ENCODE results near the gene METTL3. TPM values are rescaled to one million over a fixed set of nuclear protein-coding genes. Genes with fewer than 3 reads are reported as not detected.
A peak's percentile ranks its signal among the peaks of the same experiment; 100 is the strongest.

The METTL3 gene
- polyA plus RNA-seq, 3 donors: 9.5 to 116 (median 10.8) TPM

- peaks cover 0 to 4% (median 0%) of the 10 kb centered on the region in 7 donors for H3K9me3 Mint-ChIP-seq
- peak within 1 kb of the TSS; percentile 32 for H3K9ac ChIP-seq (ENCODE audit: insufficient read depth, low read length, poor library complexity, severe bottlenecking)
- H3K4me3 ChIP-seq (replicated peaks in 1 of 3; ENCODE audit: low read depth in 2 of 3, low read length in 3 of 3): peak within 1 kb of the TSS; percentile 42 to 74 (median 47)
- H3K27ac Mint-ChIP-seq: no peak within 1 kb of the TSS
- peak within 1 kb of the TSS; percentile 75 to 82 for H3K4me3 Mint-ChIP-seq
- H3K27me3 ChIP-seq (ENCODE audit: control insufficient read depth in 2 of 2, insufficient read depth in 2 of 2, low read length in 2 of 2): peaks cover 10 to 23% of the 10 kb centered on the region in 2 donors
- intact Hi-C loops (cut with micrococcal nuclease): no loop called here
- no peak for TF ChIP-seq CTCF (IDR thresholded peaks at IDR 0.05)
- peaks cover 38 to 52% (median 48%) of the 10 kb centered on the region in 3 donors for H3K27me3 Mint-ChIP-seq (ENCODE audit: low read depth in 3 of 3)
- H3K36me3 Mint-ChIP-seq: peaks cover 0 to 2% of the 10 kb centered on the region in 2 donors
- H3K79me2 ChIP-seq (ENCODE audit: insufficient read depth, low read length): no peaks in the 10 kb centered on the region
- H3K4me2 ChIP-seq (replicated peaks; ENCODE audit: extremely low read depth, low read length, poor library complexity, severe bottlenecking): peak within 1 kb of the TSS; percentile 81
- peaks cover 14% of the 10 kb centered on the region for H3K4me1 Mint-ChIP-seq
- DNase-seq: no peak
- H3K36me3 ChIP-seq (replicated peaks in 1 of 2; ENCODE audit: control insufficient read depth in 1 of 2, insufficient read depth in 2 of 2, low read length in 2 of 2): no peaks in the 10 kb centered on the region
- peaks cover 13 to 19% of the 10 kb centered on the region in 2 donors for H3K4me1 ChIP-seq (ENCODE audit: control insufficient read depth in 1 of 2, insufficient read depth in 2 of 2, low read length in 2 of 2)
- H4K20me1 ChIP-seq (ENCODE audit: insufficient read depth, low read length): no peaks in the 10 kb centered on the region
- H3K27ac ChIP-seq (ENCODE audit: low read depth in 1 of 2, low read length in 2 of 2): no peak within 1 kb of the TSS
- H3K9me3 ChIP-seq (replicated peaks in 1 of 2; ENCODE audit: control insufficient read depth in 1 of 2, insufficient read depth in 1 of 2, low read length in 2 of 2): no peaks in the 10 kb centered on the region
- 0% methylated on average over 19 of the region's 43 CpGs for WGBS (ENCODE audit: insufficient coverage)
- peak within 1 kb of the TSS; percentile 71 for H2AFZ ChIP-seq (ENCODE audit: insufficient read depth, low read depth, low read length, poor library complexity, severe bottlenecking)
Measured at GRCh38 chr14:21525962-21526671, 15.0 kb upstream of the METTL3 start, which contains the start of gene SALL2. TSS of gene SALL2 (minus strand) at chr14:21526346. CDS start at chr14:21526127, 219 bp downstream.

- TF ChIP-seq CTCF (IDR thresholded peaks at IDR 0.05): no peak
- intact Hi-C loops (cut with micrococcal nuclease): no loop called here
- peaks cover 0 to 2% of the 10 kb centered on the region in 2 donors for H3K36me3 Mint-ChIP-seq
- peak overlapping the region; percentile 81 for H3K4me2 ChIP-seq (replicated peaks; ENCODE audit: extremely low read depth, low read length, poor library complexity, severe bottlenecking)
- H3K9me3 ChIP-seq (replicated peaks in 1 of 2; ENCODE audit: control insufficient read depth in 1 of 2, insufficient read depth in 1 of 2, low read length in 2 of 2): no peaks in the 10 kb centered on the region
- H3K9ac ChIP-seq (ENCODE audit: insufficient read depth, low read length, poor library complexity, severe bottlenecking): peak overlapping the region; percentile 32
- H3K27ac ChIP-seq (ENCODE audit: low read depth in 1 of 2, low read length in 2 of 2): no peak overlapping the region
- peaks cover 10 to 23% of the 10 kb centered on the region in 2 donors for H3K27me3 ChIP-seq (ENCODE audit: control insufficient read depth in 2 of 2, insufficient read depth in 2 of 2, low read length in 2 of 2)
- no peak for DNase-seq
- peaks cover 13 to 19% of the 10 kb centered on the region in 2 donors for H3K4me1 ChIP-seq (ENCODE audit: control insufficient read depth in 1 of 2, insufficient read depth in 2 of 2, low read length in 2 of 2)
- no peak overlapping the region for H3K27ac Mint-ChIP-seq
- H3K4me1 Mint-ChIP-seq: peaks cover 14% of the 10 kb centered on the region
- H3K36me3 ChIP-seq (replicated peaks in 1 of 2; ENCODE audit: control insufficient read depth in 1 of 2, insufficient read depth in 2 of 2, low read length in 2 of 2): no peaks in the 10 kb centered on the region
- H3K4me3 Mint-ChIP-seq: peak overlapping the region; percentile 75 to 82
- H3K9me3 Mint-ChIP-seq: peaks cover 0 to 4% (median 0%) of the 10 kb centered on the region in 7 donors
- H2AFZ ChIP-seq (ENCODE audit: insufficient read depth, low read depth, low read length, poor library complexity, severe bottlenecking): peak overlapping the region; percentile 71
- H3K4me3 ChIP-seq (replicated peaks in 1 of 3; ENCODE audit: low read depth in 2 of 3, low read length in 3 of 3): peak overlapping the region in 2 of 3 experiments; percentile 42 to 74
- no peaks in the 10 kb centered on the region for H3K79me2 ChIP-seq (ENCODE audit: insufficient read depth, low read length)
- WGBS (ENCODE audit: insufficient coverage): 100% methylated on average over 3 of the region's 12 CpGs
- peaks cover 38 to 51% (median 46%) of the 10 kb centered on the region in 3 donors for H3K27me3 Mint-ChIP-seq (ENCODE audit: low read depth in 3 of 3)
- H4K20me1 ChIP-seq (ENCODE audit: insufficient read depth, low read length): no peaks in the 10 kb centered on the region
Measured at GRCh38 chr14:21525571-21525961, 14.4 kb upstream of the METTL3 start.
